Esophagus muscularis mucosa (tissue), 4 donors: ENCODE measurements around the gene DOCK4.

Experiments used
- EP300 ChIP-seq: sonication (generic); formaldehyde crosslinking; IDR thresholded peaks from one replicate; pipeline ENCODE4 v1.6.1; 2017; ENCODE audit warnings: antibody characterized with exemption
- POLR2A ChIP-seq: fragments of 450-650 bp; IDR thresholded peaks from one replicate; pipeline ENCODE4 v1.6.1; 2017; ENCODE audit warnings: antibody characterized with exemption, moderate library complexity, mild to moderate bottlenecking, low read depth
- POLR2AphosphoS5 ChIP-seq, 2 donors: sonication (generic); formaldehyde crosslinking; IDR thresholded peaks; one replicate each; pipeline ENCODE4 v1.6.1; 2017; ENCODE audit warnings: antibody characterized with exemption in 2 of 2
- TF ChIP-seq, protein P1 (sequence below), 3 experiments: fragments of 200-600 bp in 2 of 3; fragments of 450-650 bp in 1 of 3; sonication (generic) in 2 of 3; IDR thresholded peaks; one replicate each; pipeline ENCODE4 v1.5.1; 2017 to 2019; ENCODE audit warnings: antibody characterized with exemption in 3 of 3, mild to moderate bottlenecking in 2 of 3, moderate library complexity in 1 of 3

DNA sequence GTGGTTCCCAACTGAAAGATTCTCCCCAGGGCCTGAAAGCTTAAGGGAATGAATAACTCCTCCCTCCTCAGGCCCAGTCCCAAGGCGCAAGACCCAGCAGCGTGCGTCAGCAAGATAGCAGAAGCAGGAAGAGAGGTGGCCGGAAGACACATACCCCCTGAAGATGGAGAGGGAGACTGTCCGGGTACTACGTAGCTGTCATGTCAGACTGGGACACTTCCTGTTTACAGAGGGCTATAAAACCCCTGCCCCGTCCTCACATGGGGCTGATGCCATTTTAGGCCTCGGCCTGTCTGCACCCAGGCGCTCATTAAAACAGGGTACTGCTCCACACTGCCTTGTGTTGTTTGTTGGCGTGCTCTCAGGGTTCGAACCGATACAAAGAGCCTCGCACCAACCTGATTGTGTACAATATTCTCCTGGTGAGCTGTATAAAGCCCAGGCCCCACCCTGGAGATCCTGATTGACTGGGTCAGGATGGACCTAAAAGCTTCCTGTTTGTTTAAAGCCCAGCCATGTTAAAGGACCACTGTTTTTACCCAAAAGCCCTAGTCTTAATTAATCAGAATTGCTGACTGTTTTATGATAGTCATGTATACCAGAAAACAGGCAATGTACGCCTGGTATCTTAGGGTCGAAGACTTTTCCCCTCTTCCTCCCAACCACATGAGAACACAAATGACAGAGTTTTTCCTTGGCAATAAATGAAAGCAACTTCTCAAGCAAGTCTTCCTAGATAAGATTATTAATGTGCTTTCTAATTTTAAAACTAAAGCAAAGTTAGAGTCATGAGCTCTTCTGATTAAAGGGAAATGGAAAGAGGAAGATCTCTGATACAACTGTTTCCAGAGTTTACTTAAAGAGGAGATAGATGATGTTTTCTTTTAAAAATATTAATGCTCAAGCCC, 251.5 kb downstream of the DOCK4 start:
- TF ChIP-seq, protein P1, sequence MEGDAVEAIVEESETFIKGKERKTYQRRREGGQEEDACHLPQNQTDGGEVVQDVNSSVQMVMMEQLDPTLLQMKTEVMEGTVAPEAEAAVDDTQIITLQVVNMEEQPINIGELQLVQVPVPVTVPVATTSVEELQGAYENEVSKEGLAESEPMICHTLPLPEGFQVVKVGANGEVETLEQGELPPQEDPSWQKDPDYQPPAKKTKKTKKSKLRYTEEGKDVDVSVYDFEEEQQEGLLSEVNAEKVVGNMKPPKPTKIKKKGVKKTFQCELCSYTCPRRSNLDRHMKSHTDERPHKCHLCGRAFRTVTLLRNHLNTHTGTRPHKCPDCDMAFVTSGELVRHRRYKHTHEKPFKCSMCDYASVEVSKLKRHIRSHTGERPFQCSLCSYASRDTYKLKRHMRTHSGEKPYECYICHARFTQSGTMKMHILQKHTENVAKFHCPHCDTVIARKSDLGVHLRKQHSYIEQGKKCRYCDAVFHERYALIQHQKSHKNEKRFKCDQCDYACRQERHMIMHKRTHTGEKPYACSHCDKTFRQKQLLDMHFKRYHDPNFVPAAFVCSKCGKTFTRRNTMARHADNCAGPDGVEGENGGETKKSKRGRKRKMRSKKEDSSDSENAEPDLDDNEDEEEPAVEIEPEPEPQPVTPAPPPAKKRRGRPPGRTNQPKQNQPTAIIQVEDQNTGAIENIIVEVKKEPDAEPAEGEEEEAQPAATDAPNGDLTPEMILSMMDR (IDR thresholded peaks at IDR 0.05) = no peak
- no peak for TF ChIP-seq POLR2A
- no peak for TF ChIP-seq POLR2AphosphoS5 (IDR thresholded peaks at IDR 0.05)
- TF ChIP-seq EP300 = no peak
